ENCODE data around the gene SYNGR4. TPM values are rescaled to one million over a fixed set of nuclear protein-coding genes. Genes with fewer than 3 reads are reported as not detected.

Gene SYNGR4
- total RNA-seq, 1 donor from 2014 or later, result not detected

Other genes starting within 250 kb of the SYNGR4 start
- 32.5 and 46.9 TPM in 2 replicates for gene LIG1, start 194.0 kb upstream of the SYNGR4 start, total RNA-seq
- 3.1 and 5.0 TPM in 2 replicates for gene ZSWIM9, start 193.7 kb upstream of the SYNGR4 start, total RNA-seq
- 104 and 112 TPM in 2 replicates for gene CARD8, start 108.5 kb upstream of the SYNGR4 start, total RNA-seq
- gene ZNF114, start 94.3 kb upstream of the SYNGR4 start, total RNA-seq, result 0.34 and 0.84 TPM in 2 replicates
- gene EMP3, start 38.8 kb upstream of the SYNGR4 start, total RNA-seq, result 4.0 and 7.3 TPM in 2 replicates
- 1.9 and 3.8 TPM in 2 replicates for gene TMEM143, start 427 bp upstream of the SYNGR4 start, total RNA-seq
- gene KDELR1, start 27.2 kb downstream of the SYNGR4 start, total RNA-seq, result 37.6 and 70.8 TPM in 2 replicates
- gene GRIN2D, start 29.3 kb downstream of the SYNGR4 start, total RNA-seq, result 0.51 and 0.79 TPM in 2 replicates
- 41.4 and 57.9 TPM in 2 replicates for gene GRWD1, start 81.6 kb downstream of the SYNGR4 start, total RNA-seq
- 0.33 and 0.51 TPM in 2 replicates for gene KCNJ14, start 91.2 kb downstream of the SYNGR4 start, total RNA-seq
- gene CYTH2, start 105.0 kb downstream of the SYNGR4 start, total RNA-seq, result 63.1 and 89.0 TPM in 2 replicates
- gene LMTK3, start 147.5 kb downstream of the SYNGR4 start, total RNA-seq, result 0.14 TPM in 1 of 2 replicates, not detected in the other
- 0.42 TPM in 1 of 2 replicates, not detected in the other for gene SULT2B1, start 187.8 kb downstream of the SYNGR4 start, total RNA-seq
- gene SPACA4, start 242.4 kb downstream of the SYNGR4 start, total RNA-seq, result not detected in 2 replicates